GM19467 (cell line): ENCODE results near the gene HIF1AN.

ENCODE experiments used
- ATAC-seq: cut with Tn5 transposase; IDR thresholded peaks from one replicate; pipeline ENCODE4 v1.9.1; 2021; ENCODE audit warnings: mild to moderate bottlenecking, moderate library complexity; ENCODE audit not compliant: unreplicated experiment

Gene HIF1AN

GRCh38 chr10:100520811-100521210 is 14.9 kb upstream of the HIF1AN start:
- no peak for ATAC-seq

- no peak for ATAC-seq
Observed at GRCh38 chr10:100522107-100522801, 13.5 kb upstream of the HIF1AN start.

GRCh38 chr10:100522945-100523344 is 12.8 kb upstream of the HIF1AN start:
- ATAC-seq: no peak

- no peak for ATAC-seq
Observed at GRCh38 chr10:100524206-100524605, 11.5 kb upstream of the HIF1AN start.

- no peak for ATAC-seq
Observed at GRCh38 chr10:100524638-100525037, 11.1 kb upstream of the HIF1AN start.

GRCh38 chr10:100528123-100528886 is 7.4 kb upstream of the HIF1AN start:
- no peak for ATAC-seq

- ATAC-seq: no peak
Observed at GRCh38 chr10:100528921-100529474, 6.7 kb upstream of the HIF1AN start.

GRCh38 chr10:100529475-100530298 is 6.1 kb upstream of the HIF1AN start, which contains the start of gene NDUFB8:
NDUFB8 (minus strand) TSS chr10:100529871; CDS start chr10:100529851, 20 bp downstream.
- peak; percentile 68 for ATAC-seq

GRCh38 chr10:100531761-100532160 is 4.0 kb upstream of the HIF1AN start:
- ATAC-seq: no peak

GRCh38 chr10:100534726-100535125 is 1.0 kb upstream of the HIF1AN start:
- no peak for ATAC-seq

- no peak for ATAC-seq
Observed at GRCh38 chr10:100535338-100535714, 417 bp upstream of the HIF1AN start.

- ATAC-seq: no peak
Observed at GRCh38 chr10:100537475-100537874, 1.7 kb downstream of the HIF1AN start.

GRCh38 chr10:100544950-100545349 is 9.2 kb downstream of the HIF1AN start:
- ATAC-seq: no peak

- no peak for ATAC-seq
Observed at GRCh38 chr10:100551196-100551595, 15.5 kb downstream of the HIF1AN start.

- no peak for ATAC-seq
Observed at GRCh38 chr10:100551738-100552137, 16.0 kb downstream of the HIF1AN start.

GRCh38 chr10:100553929-100554328 is 18.2 kb downstream of the HIF1AN start:
- ATAC-seq: no peak

- ATAC-seq: no peak
Observed at GRCh38 chr10:100554902-100555301, 19.2 kb downstream of the HIF1AN start.

- ATAC-seq: no peak
Observed at GRCh38 chr10:100560248-100560647, 24.5 kb downstream of the HIF1AN start.

GRCh38 chr10:100561005-100561404 is 25.3 kb downstream of the HIF1AN start:
- no peak for ATAC-seq

- peak; percentile 81 for ATAC-seq
Observed at GRCh38 chr10:100562008-100562672, 26.4 kb downstream of the HIF1AN start.
